IMR-90 (cell line): ENCODE data around the gene CASP2. TPM values are rescaled to one million over a fixed set of nuclear protein-coding genes. Genes with fewer than 3 reads are reported as not detected.

Source experiments
- ATAC-seq: fragments of 200-7000 bp; cut with Tn5 transposase; 2 replicates; pipeline ENCODE4 v1.9.1; 2020; ENCODE audit warnings: low read depth, mild to moderate bottlenecking, moderate library complexity
- BruUV-seq: library from RNA; stranded (reverse); fragments of 400-500 nt; replicated peaks from 2 replicates; lab custom pipeline; 2021; lab: Mats Ljungman, UMichigan
- CTCF ChIA-PET: fragments of 300-600 bp; formaldehyde crosslinking; extraction: SDS; loops from one replicate; lab custom pipeline; 2021; ENCODE audit warnings: antibody characterized with exemption; lab: Yijun Ruan, JAX
- POLR2A ChIA-PET: fragments of 300-600 bp; sonication (Branson Sonifier 250); formaldehyde crosslinking; loops from one replicate; lab custom pipeline; 2022; ENCODE audit warnings: antibody characterized with exemption; ENCODE audit not compliant: unreplicated experiment; lab: Charles Lee
- DNase-seq: peaks from one replicate; pipeline ENCODE4 v3.0.0; 2013
- H2AFZ ChIP-seq: replicated peaks from 2 replicates; pipeline ENCODE3; 2013; ENCODE audit warnings: low read length, mild to moderate bottlenecking; ENCODE audit not compliant: poor library complexity
- H2AK5ac ChIP-seq: 2 replicates; pipeline ENCODE4 v1.6.1; 2013; ENCODE audit warnings: low read depth, low read length, inconsistent platforms
- H2AK9ac ChIP-seq: replicated peaks from 2 replicates; pipeline ENCODE3; 2013; ENCODE audit warnings: mild to moderate bottlenecking, low read depth, low read length, moderate library complexity; ENCODE audit not compliant: poor library complexity
- H2BK120ac ChIP-seq: 2 replicates; pipeline ENCODE4 v1.6.1; 2013; ENCODE audit warnings: low read depth, low read length, inconsistent platforms
- H2BK15ac ChIP-seq: 3 replicates; pipeline ENCODE4 v1.6.1; 2013; ENCODE audit warnings: low read depth, low read length, inconsistent platforms
- H2BK20ac ChIP-seq: 2 replicates; pipeline ENCODE4 v1.6.1; 2013; ENCODE audit warnings: low read depth, mild to moderate bottlenecking, inconsistent platforms, low read length, moderate library complexity
- H2BK5ac ChIP-seq: 2 replicates; pipeline ENCODE4 v1.6.1; 2013; ENCODE audit warnings: mild to moderate bottlenecking, low read depth, low read length, inconsistent platforms; ENCODE audit not compliant: poor library complexity, severe bottlenecking
- H3K14ac ChIP-seq: replicated peaks from 2 replicates; pipeline ENCODE4 v1.6.1; 2013; ENCODE audit warnings: low read depth, low read length, inconsistent platforms
- H3K18ac ChIP-seq: 2 replicates; pipeline ENCODE4 v1.6.1; 2013; ENCODE audit warnings: low read depth, low read length, control low read depth
- H3K23ac ChIP-seq: 2 replicates; pipeline ENCODE4 v1.6.1; 2013; ENCODE audit warnings: low read depth, low read length, inconsistent platforms
- H3K27ac ChIP-seq: 2 replicates; pipeline ENCODE4 v1.5.1; 2013; ENCODE audit warnings: mild to moderate bottlenecking, control low read depth, low read length; ENCODE audit not compliant: insufficient read depth
- H3K27me3 ChIP-seq: 2 replicates; pipeline ENCODE4 v1.6.1; 2013; ENCODE audit warnings: low read length; ENCODE audit not compliant: control insufficient read depth, insufficient read depth
- H3K36me3 ChIP-seq: 2 replicates; pipeline ENCODE4 v1.6.1; 2013; ENCODE audit warnings: low read length, mixed read lengths; ENCODE audit not compliant: control insufficient read depth, insufficient read depth
- H3K4ac ChIP-seq: 2 replicates; pipeline ENCODE4 v1.6.1; 2013; ENCODE audit warnings: low read depth, low read length, inconsistent platforms
- H3K4me1 ChIP-seq: 2 replicates; pipeline ENCODE4 v1.6.1; 2013; ENCODE audit warnings: low read length, mixed read lengths; ENCODE audit not compliant: control insufficient read depth, insufficient read depth
- H3K4me2 ChIP-seq: 2 replicates; pipeline ENCODE4 v1.6.1; 2013; ENCODE audit warnings: low read depth, mild to moderate bottlenecking, control low read depth, low read length, moderate library complexity
- H3K4me3 ChIP-seq: 2 replicates; pipeline ENCODE4 v1.5.1; 2013; ENCODE audit warnings: low read depth, mild to moderate bottlenecking, control low read depth, low read length, moderate library complexity; ENCODE audit not compliant: insufficient read depth
- H3K56ac ChIP-seq: 2 replicates; pipeline ENCODE4 v1.6.1; 2013; ENCODE audit warnings: low read length, inconsistent platforms; ENCODE audit not compliant: insufficient read depth; ENCODE audit errors: extremely low read depth
- H3K79me1 ChIP-seq, 2 experiments: 2 replicates each; pipeline ENCODE4 v1.6.1; 2013; ENCODE audit warnings: low read length in 2 of 2, inconsistent platforms in 1 of 2, low read depth in 1 of 2
- H3K9ac ChIP-seq: 2 replicates; pipeline ENCODE4 v1.6.1; 2013; ENCODE audit warnings: low read depth, low read length, control low read depth
- H3K9me1 ChIP-seq: 2 replicates; pipeline ENCODE4 v1.6.1; 2013; ENCODE audit warnings: low read length, inconsistent platforms; ENCODE audit not compliant: insufficient read depth
- H3K9me3 ChIP-seq: 2 replicates; pipeline ENCODE4 v1.6.1; 2013; ENCODE audit warnings: low read length; ENCODE audit not compliant: control insufficient read depth, insufficient read depth
- H4K20me1 ChIP-seq: 2 replicates; pipeline ENCODE4 v1.6.1; 2013; ENCODE audit warnings: low read length, inconsistent platforms; ENCODE audit not compliant: insufficient read depth
- H4K5ac ChIP-seq: 2 replicates; pipeline ENCODE4 v1.6.1; 2013; ENCODE audit warnings: mild to moderate bottlenecking, low read depth, low read length, control low read depth
- H4K8ac ChIP-seq, 2 experiments: 2 replicates each; pipeline ENCODE4 v1.6.1; 2013; ENCODE audit warnings: low read depth in 2 of 2, low read length in 2 of 2, control low read depth in 1 of 2, inconsistent platforms in 1 of 2
- H4K91ac ChIP-seq: 2 replicates; pipeline ENCODE4 v1.6.1; 2013; ENCODE audit warnings: low read depth, low read length, inconsistent platforms; ENCODE audit not compliant: insufficient read depth
- WGBS, 2 experiments: methylation state at CpG; one replicate each; pipeline versions ENCODE4 v1.1.5 to v1.1.7; 2013; ENCODE audit warnings: missing lambda C conversion rate in 2 of 2; ENCODE audit not compliant: insufficient read length in 1 of 2; ENCODE audit errors: extremely low coverage in 2 of 2; 5-methylcytosine and 5-hydroxymethylcytosine counted together
- dilution Hi-C: fragments of 300-500 bp; cut with HindIII; formaldehyde crosslinking; loops from one replicate; pipeline ENCODE4 v1.14.3; 2018; ENCODE audit warnings: low sequenced_read_pairs; ENCODE audit not compliant: unreplicated experiment
- in situ Hi-C: fragments of 300-500 bp; cut with MboI; formaldehyde crosslinking; loops from 3 replicates; pipeline ENCODE4 v1.14.3; 2019; ENCODE audit warnings: low sequenced_read_pairs, inconsistent platforms, mixed read lengths
- intact Hi-C: fragments of 100-400 bp; cut with micrococcal nuclease; formaldehyde crosslinking; loops from 2 replicates; pipeline ENCODE4 v1.10.0; 2022
- polyA plus RNA-seq, 3 experiments: library from polyadenylated mRNA; depleted of rRNA; stranded (reverse); fragments of >200 nt; gene quantifications; 2 replicates each; pipeline ENCODE4 v1.2.3, GENCODE V29; 2012; ENCODE audit warnings: low replicate concordance in 1 of 3
- total RNA-seq: library from RNA; depleted of rRNA; stranded (reverse); fragments of >200 nt; gene quantifications from 2 replicates; pipeline ENCODE4 v1.2.3, GENCODE V29; 2012
- TF ChIP-seq, protein P1 (sequence below): fragments of 150-350 bp; IDR thresholded peaks from 2 replicates; pipeline ENCODE4 v1.6.1; 2016; ENCODE audit warnings: low read depth, mild to moderate bottlenecking, low read length, moderate library complexity, borderline replicate concordance
- TF ChIP-seq, protein P2 (sequence below): conservative IDR thresholded peaks from 2 replicates; pipeline ENCODE4 v1.5.1; 2012; ENCODE audit warnings: mild to moderate bottlenecking, low read depth, low read length, improper control_type of control experiment

CASP2 gene
- total and polyA plus RNA-seq, 2 of the 4 experiments (the other 2 are of a cell fraction): 15.4 to 25.6 TPM

DNA sequence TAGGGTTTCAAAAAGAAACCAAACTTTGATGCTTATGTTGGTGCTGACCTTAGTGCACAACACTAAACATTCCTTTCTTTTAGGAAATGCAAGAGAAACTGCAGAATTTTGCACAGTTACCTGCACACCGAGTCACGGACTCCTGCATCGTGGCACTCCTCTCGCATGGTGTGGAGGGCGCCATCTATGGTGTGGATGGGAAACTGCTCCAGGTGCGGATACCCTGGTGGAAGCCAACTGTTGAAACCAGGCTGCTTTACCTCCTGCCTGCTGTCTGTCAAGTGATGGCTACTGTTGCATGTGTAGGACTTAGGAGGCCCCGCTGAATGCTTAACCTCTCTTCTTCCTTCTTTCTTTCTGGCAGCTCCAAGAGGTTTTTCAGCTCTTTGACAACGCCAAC lies 11.7 kb downstream of the CASP2 start:
- Histone ChIP-seq H3K56ac (no peak overlapping the region), H2BK120ac (no peak overlapping the region; the same call in 1 of the 2 replicates), H2BK5ac (peak overlapping the region; percentile 9), H3K4me2 (peak overlapping the region; percentile 11), H3K9me3 (no peaks in the 10 kb centered on the region), H2BK15ac (no peak overlapping the region), H3K4me1 (peaks cover 18% of the 10 kb centered on the region), H2AK5ac (peak overlapping the region; percentile 62), H3K79me1 (peaks cover 17 to 45% of the 10 kb centered on the region in 2 experiments), H4K91ac (peak overlapping the region; percentile 32; the same call in 1 of the 2 replicates), H3K36me3 (peaks cover 43% of the 10 kb centered on the region), H3K14ac (no peak overlapping the region), H3K18ac (no peak overlapping the region), H3K9me1 (peaks cover 18% of the 10 kb centered on the region), H3K27ac (no peak overlapping the region), H3K23ac (no peak overlapping the region), H2AK9ac (no peak overlapping the region), H4K5ac (no peak overlapping the region), H3K4ac (no peak overlapping the region), H3K4me3 (no peak overlapping the region), H2BK20ac (no peak overlapping the region), H4K8ac (no peak overlapping the region), H4K20me1 (peaks cover 18% of the 10 kb centered on the region), H3K9ac (no peak overlapping the region), H3K27me3 (no peaks in the 10 kb centered on the region), H2AFZ (no peak overlapping the region)
- no CpG with 5 or more reads among the region's 8 CpGs for WGBS, 2 experiments
- no peak for DNase-seq
- in situ Hi-C loops (loop anchor here (5.0 kb wide), 1 partner anchor 67 kb away; no protein-coding TSS in a partner anchor), dilution Hi-C loops (no loop called here), intact Hi-C loops (no loop called here)
- POLR2A ChIA-PET: no interaction called here
- TF ChIP-seq, protein P1, sequence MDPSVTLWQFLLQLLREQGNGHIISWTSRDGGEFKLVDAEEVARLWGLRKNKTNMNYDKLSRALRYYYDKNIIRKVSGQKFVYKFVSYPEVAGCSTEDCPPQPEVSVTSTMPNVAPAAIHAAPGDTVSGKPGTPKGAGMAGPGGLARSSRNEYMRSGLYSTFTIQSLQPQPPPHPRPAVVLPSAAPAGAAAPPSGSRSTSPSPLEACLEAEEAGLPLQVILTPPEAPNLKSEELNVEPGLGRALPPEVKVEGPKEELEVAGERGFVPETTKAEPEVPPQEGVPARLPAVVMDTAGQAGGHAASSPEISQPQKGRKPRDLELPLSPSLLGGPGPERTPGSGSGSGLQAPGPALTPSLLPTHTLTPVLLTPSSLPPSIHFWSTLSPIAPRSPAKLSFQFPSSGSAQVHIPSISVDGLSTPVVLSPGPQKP: no peak
- TF ChIP-seq, protein P2, sequence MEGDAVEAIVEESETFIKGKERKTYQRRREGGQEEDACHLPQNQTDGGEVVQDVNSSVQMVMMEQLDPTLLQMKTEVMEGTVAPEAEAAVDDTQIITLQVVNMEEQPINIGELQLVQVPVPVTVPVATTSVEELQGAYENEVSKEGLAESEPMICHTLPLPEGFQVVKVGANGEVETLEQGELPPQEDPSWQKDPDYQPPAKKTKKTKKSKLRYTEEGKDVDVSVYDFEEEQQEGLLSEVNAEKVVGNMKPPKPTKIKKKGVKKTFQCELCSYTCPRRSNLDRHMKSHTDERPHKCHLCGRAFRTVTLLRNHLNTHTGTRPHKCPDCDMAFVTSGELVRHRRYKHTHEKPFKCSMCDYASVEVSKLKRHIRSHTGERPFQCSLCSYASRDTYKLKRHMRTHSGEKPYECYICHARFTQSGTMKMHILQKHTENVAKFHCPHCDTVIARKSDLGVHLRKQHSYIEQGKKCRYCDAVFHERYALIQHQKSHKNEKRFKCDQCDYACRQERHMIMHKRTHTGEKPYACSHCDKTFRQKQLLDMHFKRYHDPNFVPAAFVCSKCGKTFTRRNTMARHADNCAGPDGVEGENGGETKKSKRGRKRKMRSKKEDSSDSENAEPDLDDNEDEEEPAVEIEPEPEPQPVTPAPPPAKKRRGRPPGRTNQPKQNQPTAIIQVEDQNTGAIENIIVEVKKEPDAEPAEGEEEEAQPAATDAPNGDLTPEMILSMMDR: peak; percentile 35
- ATAC-seq: no peak; the same call in 1 of the 2 replicates
- CTCF ChIA-PET: interaction anchor here (0.8 to 2.7 kb wide), 4 partner anchors 18 to 80 kb away, joined by 3 to 12 read pairs (median 4); no protein-coding TSS in a partner anchor
- BruUV-seq: no TSS peak
